ENCODE results near the gene CYGB.

DNA sequence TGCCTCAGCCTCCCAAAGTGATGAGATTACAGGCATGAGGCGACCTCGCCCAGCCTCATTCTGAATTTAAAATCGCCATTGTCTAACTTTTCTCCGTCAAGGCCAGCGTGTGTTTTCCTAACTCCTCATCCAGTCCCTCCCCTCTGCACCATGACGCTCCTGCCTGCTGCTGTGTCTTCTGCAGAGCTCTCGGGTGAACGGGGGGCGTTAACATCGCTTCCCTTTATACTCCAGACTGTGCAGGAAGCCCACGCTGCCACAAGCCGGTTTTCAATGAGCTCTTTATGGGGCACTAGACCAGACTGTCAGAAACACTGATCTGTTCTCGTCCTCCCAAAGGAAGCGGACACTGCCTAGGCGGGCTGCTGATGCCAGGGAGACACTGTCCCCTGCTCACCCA, 56.9 kb downstream of the CYGB start:
- TF ChIP-seq CTCF (IDR thresholded peaks at IDR 0.05; ENCODE audit: low read depth, low read length, poor library complexity, severe bottlenecking) (no peak), EZH2phosphoT487 (IDR thresholded peaks at IDR 0.05; ENCODE audit: borderline replicate concordance, low read length) (no peak)

All from DOHH2 (cell line).